GM12801 (cell line): ENCODE data around the gene MT1HL1.

Experiments used
- CTCF ChIP-seq: IDR thresholded peaks from one replicate; pipeline ENCODE4 v1.5.1; 2011; ENCODE audit warnings: control low read depth; ENCODE audit not compliant: insufficient read length; ENCODE audit errors: extremely low read depth

Gene MT1HL1

GRCh38 chr1:236975461-236975860, 28.8 kb downstream of the MT1HL1 start:
- TF ChIP-seq CTCF: no peak

- no peak for TF ChIP-seq CTCF
Observed at GRCh38 chr1:236966636-236967035, 37.6 kb downstream of the MT1HL1 start.

GRCh38 chr1:236963920-236964319, 40.3 kb downstream of the MT1HL1 start:
- TF ChIP-seq CTCF: no peak

- TF ChIP-seq CTCF: no peak
Observed at GRCh38 chr1:236959112-236959511, 45.1 kb downstream of the MT1HL1 start.

- TF ChIP-seq CTCF: no peak
Observed at GRCh38 chr1:236957235-236957634, 47.0 kb downstream of the MT1HL1 start.
